ENCODE data around the gene DCAF6. TPM values are rescaled to one million over a fixed set of nuclear protein-coding genes. Genes with fewer than 3 reads are reported as not detected.

Gene DCAF6
- total and polyA plus RNA-seq, 7 donors, result 71.0 to 396 (median 316) TPM

GRCh38 chr1:167984886-167985489 is 48.5 kb downstream of the DCAF6 start:
- Histone ChIP-seq H3K36me3 (ENCODE audit: insufficient read depth in 1 of 2, low read depth in 1 of 2) (peaks cover 0 to 25% of the 10 kb centered on the region in 2 donors), H3K27ac (no peak overlapping the region), H3K4me3 (no peak overlapping the region), H3K27me3 (ENCODE audit: insufficient read depth in 3 of 3, low read length in 2 of 3) (no peaks in the 10 kb centered on the region), H3K4me1 (peaks cover 22% of the 10 kb centered on the region), H3K9me3 (no peaks in the 10 kb centered on the region)
- no peak for DNase-seq
- peak in 1 of 4 donors; percentile 26 for ATAC-seq
- WGBS, 3 donors, result 79 to 82% (median 81%) methylated on average over 8 of the region's 8 CpGs
- intact Hi-C loops (cut with DNase I), result no loop called here
- TF ChIP-seq CTCF (IDR thresholded peaks at IDR 0.05), result no peak

- H3K4me3 ChIP-seq, result no peak overlapping the region
- DNase-seq, result no peak
- peaks cover 22% of the 10 kb centered on the region for H3K4me1 ChIP-seq
- H3K27me3 ChIP-seq (ENCODE audit: insufficient read depth in 3 of 3, low read length in 2 of 3), result no peaks in the 10 kb centered on the region
- H3K9me3 ChIP-seq, result no peaks in the 10 kb centered on the region
- no peak for TF ChIP-seq CTCF (IDR thresholded peaks at IDR 0.05)
- 89 to 94% (median 92%) methylated on average over 3 of the region's 3 CpGs for WGBS, 3 donors
- no peak for ATAC-seq
- no peak overlapping the region for H3K27ac ChIP-seq
- H3K36me3 ChIP-seq (ENCODE audit: insufficient read depth in 1 of 2, low read depth in 1 of 2), result peaks cover 0 to 35% of the 10 kb centered on the region in 2 donors
- intact Hi-C loops (cut with DNase I), result no loop called here
Measured at GRCh38 chr1:167987174-167987573, 50.7 kb downstream of the DCAF6 start.

- Histone ChIP-seq H3K27ac (no peak overlapping the region), H3K27me3 (ENCODE audit: insufficient read depth in 3 of 3, low read length in 2 of 3) (no peaks in the 10 kb centered on the region), H3K4me1 (peaks cover 7% of the 10 kb centered on the region), H3K9me3 (no peaks in the 10 kb centered on the region), H3K4me3 (no peak overlapping the region), H3K36me3 (ENCODE audit: insufficient read depth in 1 of 2, low read depth in 1 of 2) (peaks cover 0 to 58% of the 10 kb centered on the region in 2 donors)
- TF ChIP-seq CTCF (IDR thresholded peaks at IDR 0.05), result no peak
- WGBS, 3 donors, result 83 to 88% (median 84%) methylated on average over 2 of the region's 2 CpGs
- ATAC-seq (peak in 2 of 4 donors; percentile 20 to 44), DNase-seq (no peak)
- intact Hi-C loops (cut with DNase I), result no loop called here
Measured at GRCh38 chr1:167991546-167991945, 55.1 kb downstream of the DCAF6 start.

- DNase-seq, result no peak
- peaks cover 7% of the 10 kb centered on the region for H3K4me1 ChIP-seq
- peaks cover 0 to 57% of the 10 kb centered on the region in 2 donors for H3K36me3 ChIP-seq (ENCODE audit: insufficient read depth in 1 of 2, low read depth in 1 of 2)
- no peaks in the 10 kb centered on the region for H3K27me3 ChIP-seq (ENCODE audit: insufficient read depth in 3 of 3, low read length in 2 of 3)
- 92 to 98% (median 96%) methylated on average over 2 of the region's 2 CpGs for WGBS, 3 donors
- H3K9me3 ChIP-seq, result no peaks in the 10 kb centered on the region
- H3K4me3 ChIP-seq, result no peak overlapping the region
- intact Hi-C loops (cut with DNase I), result no loop called here
- H3K27ac ChIP-seq, result no peak overlapping the region
- no peak for ATAC-seq
- no peak for TF ChIP-seq CTCF (IDR thresholded peaks at IDR 0.05)
Measured at GRCh38 chr1:167993720-167994119, 57.2 kb downstream of the DCAF6 start.

- Histone ChIP-seq H3K4me1 (peaks cover 7% of the 10 kb centered on the region), H3K36me3 (ENCODE audit: insufficient read depth in 1 of 2, low read depth in 1 of 2) (peaks cover 0 to 60% of the 10 kb centered on the region in 2 donors), H3K4me3 (no peak overlapping the region), H3K27me3 (ENCODE audit: insufficient read depth in 3 of 3, low read length in 2 of 3) (no peaks in the 10 kb centered on the region), H3K9me3 (no peaks in the 10 kb centered on the region), H3K27ac (no peak overlapping the region)
- intact Hi-C loops (cut with DNase I), result no loop called here
- no peak for TF ChIP-seq CTCF (IDR thresholded peaks at IDR 0.05)
- ATAC-seq (no peak), DNase-seq (no peak)
- 56 to 74% (median 65%) methylated on average over 2 of the region's 2 CpGs for WGBS, 3 donors
Measured at GRCh38 chr1:167994560-167994959, 58.1 kb downstream of the DCAF6 start.

All from psoas muscle (tissue), 8 donors.